ENCODE data around the gene EFCAB5.
"Not testable (repeated sequence)": the region's sequence is repeated elsewhere in the genome, so short reads cannot be mapped to it uniquely, and the experiment has no call there.

EFCAB5 gene

GRCh38 chr17:29941334-29941733, at the start of gene EFCAB5:
Gene EFCAB5 (plus strand): TSS chr17:29941634. CDS start chr17:29941797, 163 bp downstream.
- no peak for DNase-seq

GRCh38 chr17:29892201-29892600, 49.2 kb upstream of the EFCAB5 start:
- DNase-seq, result no peak

GRCh38 chr17:29897136-29897535, 44.3 kb upstream of the EFCAB5 start:
- DNase-seq, result not testable (repeated sequence)

GRCh38 chr17:29903471-29903870, 38.0 kb upstream of the EFCAB5 start:
- no peak for DNase-seq

GRCh38 chr17:29905086-29905878, 36.2 kb upstream of the EFCAB5 start:
- DNase-seq, result no peak

- DNase-seq, result no peak
Observed at GRCh38 chr17:29905879-29906167, 35.6 kb upstream of the EFCAB5 start.

GRCh38 chr17:29906969-29907368, 34.5 kb upstream of the EFCAB5 start:
- no peak for DNase-seq

- DNase-seq, result no peak
Observed at GRCh38 chr17:29909236-29910003, 32.0 kb upstream of the EFCAB5 start.

- no peak for DNase-seq
Observed at GRCh38 chr17:29911641-29912177, 29.7 kb upstream of the EFCAB5 start.

- DNase-seq, result no peak
Observed at GRCh38 chr17:29914819-29915537, 26.5 kb upstream of the EFCAB5 start.

- DNase-seq, result no peak
Observed at GRCh38 chr17:29918016-29918415, 23.4 kb upstream of the EFCAB5 start.

GRCh38 chr17:29918922-29919856, 22.2 kb upstream of the EFCAB5 start:
- no peak for DNase-seq

- DNase-seq, result no peak
Observed at GRCh38 chr17:29924786-29925185, 16.6 kb upstream of the EFCAB5 start.

GRCh38 chr17:29927546-29927945, 13.9 kb upstream of the EFCAB5 start:
- no peak for DNase-seq

- no peak for DNase-seq
Observed at GRCh38 chr17:29929006-29929532, 12.4 kb upstream of the EFCAB5 start.

- DNase-seq, result peak; percentile 58
Observed at GRCh38 chr17:29929533-29930408, 11.7 kb upstream of the EFCAB5 start, which contains the start of gene SSH2. Gene SSH2 (minus strand): TSS chr17:29930228. CDS start chr17:29930000, 228 bp downstream.

- no peak for DNase-seq
Observed at GRCh38 chr17:29930409-29931010, 10.9 kb upstream of the EFCAB5 start.

- DNase-seq, result peak; percentile 77
Observed at GRCh38 chr17:29931231-29931932, 10.1 kb upstream of the EFCAB5 start.

- no peak for DNase-seq
Observed at GRCh38 chr17:29933379-29933778, 8.1 kb upstream of the EFCAB5 start.

- not testable (repeated sequence) for DNase-seq
Observed at GRCh38 chr17:29935909-29936308, 5.5 kb upstream of the EFCAB5 start.
